Spleen (tissue), 7 donors: ENCODE data around the gene GKN1.

ENCODE experiments used
- POLR2A ChIP-seq, 3 donors: fragments of 450-650 bp; IDR thresholded peaks; one replicate each; pipeline ENCODE4 v1.5.1; 2017; ENCODE audit warnings: antibody characterized with exemption in 3 of 3, mild to moderate bottlenecking in 1 of 3
- TF ChIP-seq, protein P1 (sequence below), 11 experiments: fragments of 200-600 bp in 7 of 11; fragments of 450-650 bp in 4 of 11; sonication (generic) in 4 of 11; IDR thresholded peaks in 8 of 11; conservative IDR thresholded peaks in 3 of 11; 1 replicate in 7 of 11; 2 replicates in 4 of 11; pipeline versions ENCODE4 v1.4.0 to v1.8.0; 2016 to 2021; ENCODE audit warnings: antibody characterized with exemption in 11 of 11, inconsistent platforms in 4 of 11, mild to moderate bottlenecking in 1 of 11
- donor health status: DM: no; HTN: no; CAD: no; lungs with moderate emphysema.
- donor health status: DM: no; HTN: no; CAD: no.
- donor health status: DM: no; HTN: no; CAD: no.

GRCh38 chr2:68952887-68953521, 21.4 kb upstream of the GKN1 start, which contains the start of gene GKN2:
- TF ChIP-seq, protein P1, sequence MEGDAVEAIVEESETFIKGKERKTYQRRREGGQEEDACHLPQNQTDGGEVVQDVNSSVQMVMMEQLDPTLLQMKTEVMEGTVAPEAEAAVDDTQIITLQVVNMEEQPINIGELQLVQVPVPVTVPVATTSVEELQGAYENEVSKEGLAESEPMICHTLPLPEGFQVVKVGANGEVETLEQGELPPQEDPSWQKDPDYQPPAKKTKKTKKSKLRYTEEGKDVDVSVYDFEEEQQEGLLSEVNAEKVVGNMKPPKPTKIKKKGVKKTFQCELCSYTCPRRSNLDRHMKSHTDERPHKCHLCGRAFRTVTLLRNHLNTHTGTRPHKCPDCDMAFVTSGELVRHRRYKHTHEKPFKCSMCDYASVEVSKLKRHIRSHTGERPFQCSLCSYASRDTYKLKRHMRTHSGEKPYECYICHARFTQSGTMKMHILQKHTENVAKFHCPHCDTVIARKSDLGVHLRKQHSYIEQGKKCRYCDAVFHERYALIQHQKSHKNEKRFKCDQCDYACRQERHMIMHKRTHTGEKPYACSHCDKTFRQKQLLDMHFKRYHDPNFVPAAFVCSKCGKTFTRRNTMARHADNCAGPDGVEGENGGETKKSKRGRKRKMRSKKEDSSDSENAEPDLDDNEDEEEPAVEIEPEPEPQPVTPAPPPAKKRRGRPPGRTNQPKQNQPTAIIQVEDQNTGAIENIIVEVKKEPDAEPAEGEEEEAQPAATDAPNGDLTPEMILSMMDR (IDR thresholded peaks at IDR 0.05 in 8 of 11, conservative IDR thresholded peaks at IDR 0.05 in 3 of 11): no peak
- TF ChIP-seq POLR2A (IDR thresholded peaks at IDR 0.05): no peak
